ENCODE data around the gene ZNF408. TPM values are rescaled to one million over a fixed set of nuclear protein-coding genes. Genes with fewer than 3 reads are reported as not detected.

ZNF408 gene
- total RNA-seq, 2 donors from 2014 or later: 13.2 to 18.9 TPM

DNA sequence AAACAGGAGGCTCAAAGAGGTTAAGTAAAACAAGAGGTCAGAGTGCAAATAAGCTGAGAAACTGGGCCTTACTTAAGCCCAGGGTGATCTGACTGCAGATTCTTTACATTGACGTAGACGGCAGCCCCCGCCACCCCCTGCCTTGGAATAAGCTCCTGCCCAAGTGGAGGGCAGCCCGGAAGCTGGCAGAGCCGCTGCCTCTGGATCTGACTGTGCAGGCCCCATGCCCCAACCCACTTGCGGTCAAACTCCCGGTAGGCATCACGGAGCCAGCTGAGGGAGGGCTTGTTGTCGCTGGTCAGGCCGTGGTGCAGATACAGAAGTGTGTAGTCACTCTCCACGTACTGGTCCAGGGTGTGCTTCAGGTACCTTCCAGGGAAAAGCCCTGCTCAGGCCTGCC lies 19.0 kb upstream of the ZNF408 start:
- Mint-ChIP-seq H3K27me3 (ENCODE audit: insufficient read depth) (no peaks in the 10 kb centered on the region), H3K27ac (no peak overlapping the region), H3K9me3 (no peaks in the 10 kb centered on the region), H3K36me3 (ENCODE audit: low read depth) (peaks cover 36% of the 10 kb centered on the region), H3K4me1 (no peaks in the 10 kb centered on the region), H3K4me3 (no peak overlapping the region)
- no peak overlapping the region for H3K9ac ChIP-seq (ENCODE audit: extremely low read depth, low read length, poor library complexity, severe bottlenecking)
- H3K4me1 ChIP-seq (ENCODE audit: control insufficient read depth, insufficient read depth, low read length): no peaks in the 10 kb centered on the region
- H3K27me3 ChIP-seq (ENCODE audit: control insufficient read depth, insufficient read depth, low read length, poor library complexity, severe bottlenecking): no peaks in the 10 kb centered on the region
- WGBS, 2 experiments (ENCODE audit: insufficient coverage in 1 of 2, insufficient read length in 1 of 2): 96 to 97% methylated on average over 11 of the region's 11 CpGs
- TF ChIP-seq, protein P1, sequence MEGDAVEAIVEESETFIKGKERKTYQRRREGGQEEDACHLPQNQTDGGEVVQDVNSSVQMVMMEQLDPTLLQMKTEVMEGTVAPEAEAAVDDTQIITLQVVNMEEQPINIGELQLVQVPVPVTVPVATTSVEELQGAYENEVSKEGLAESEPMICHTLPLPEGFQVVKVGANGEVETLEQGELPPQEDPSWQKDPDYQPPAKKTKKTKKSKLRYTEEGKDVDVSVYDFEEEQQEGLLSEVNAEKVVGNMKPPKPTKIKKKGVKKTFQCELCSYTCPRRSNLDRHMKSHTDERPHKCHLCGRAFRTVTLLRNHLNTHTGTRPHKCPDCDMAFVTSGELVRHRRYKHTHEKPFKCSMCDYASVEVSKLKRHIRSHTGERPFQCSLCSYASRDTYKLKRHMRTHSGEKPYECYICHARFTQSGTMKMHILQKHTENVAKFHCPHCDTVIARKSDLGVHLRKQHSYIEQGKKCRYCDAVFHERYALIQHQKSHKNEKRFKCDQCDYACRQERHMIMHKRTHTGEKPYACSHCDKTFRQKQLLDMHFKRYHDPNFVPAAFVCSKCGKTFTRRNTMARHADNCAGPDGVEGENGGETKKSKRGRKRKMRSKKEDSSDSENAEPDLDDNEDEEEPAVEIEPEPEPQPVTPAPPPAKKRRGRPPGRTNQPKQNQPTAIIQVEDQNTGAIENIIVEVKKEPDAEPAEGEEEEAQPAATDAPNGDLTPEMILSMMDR (conservative IDR thresholded peaks at IDR 0.05): no peak
- H3K4me3 ChIP-seq (ENCODE audit: low read length): no peak overlapping the region
- H3K27ac ChIP-seq (ENCODE audit: low read depth, low read length): no peak overlapping the region
- H3K36me3 ChIP-seq (ENCODE audit: control insufficient read depth, insufficient read depth, low read length): peaks cover 25% of the 10 kb centered on the region
- no peaks in the 10 kb centered on the region for H3K9me3 ChIP-seq (ENCODE audit: control insufficient read depth, low read length)
- DNase-seq: no peak

DNA sequence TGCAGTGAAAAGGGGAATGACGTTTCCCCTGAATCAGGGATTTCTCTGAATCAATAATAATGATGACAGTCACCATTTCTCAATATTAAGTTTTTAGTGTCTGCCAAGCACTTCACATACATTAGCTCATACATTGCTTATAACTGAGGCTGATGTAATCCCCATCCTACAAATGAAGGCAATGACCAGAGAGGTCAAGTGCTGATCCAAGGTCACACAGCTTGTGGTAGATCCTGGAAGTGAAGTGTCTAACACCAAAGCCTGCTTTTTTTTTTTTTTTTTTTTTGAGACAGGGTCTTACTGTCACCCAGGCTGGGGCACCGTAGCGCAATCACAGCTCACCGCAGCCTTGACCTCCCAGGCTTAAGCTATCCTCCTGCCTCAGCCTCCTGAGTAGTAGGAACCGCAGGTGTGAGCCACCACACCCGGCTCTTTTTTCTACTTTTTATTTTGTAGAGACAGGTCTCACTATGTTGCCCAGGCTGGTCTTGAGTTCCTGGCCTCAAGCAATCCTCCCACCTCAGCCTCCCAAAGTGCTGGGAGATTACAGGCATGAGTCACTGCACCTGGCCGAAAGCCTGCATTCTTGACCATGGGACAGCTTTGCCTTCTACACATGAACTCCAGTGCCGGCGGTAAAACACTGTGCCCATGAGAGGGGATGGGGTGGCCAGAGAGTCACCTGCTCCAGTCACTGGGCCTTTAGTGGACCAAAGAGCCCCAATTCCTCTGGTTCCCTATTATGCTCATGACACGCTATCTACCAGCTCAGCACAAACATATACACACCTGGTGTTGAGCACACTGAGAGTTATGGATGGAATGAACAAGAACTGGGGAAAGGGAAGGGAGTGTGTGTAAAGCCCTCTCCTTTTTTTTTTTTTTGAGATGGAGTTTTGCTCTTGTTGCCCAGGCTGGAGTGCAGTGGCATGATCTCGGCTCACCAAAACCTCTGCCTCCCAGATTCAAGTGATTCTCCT lies 17.8 kb upstream of the ZNF408 start:
- WGBS, 2 experiments (ENCODE audit: insufficient coverage in 1 of 2, insufficient read length in 1 of 2): 95% methylated on average over 7 to 10 of the region's 11 CpGs
- Histone ChIP-seq H3K4me1 (ENCODE audit: control insufficient read depth, insufficient read depth, low read length) (no peaks in the 10 kb centered on the region), H3K4me3 (ENCODE audit: low read length) (no peak overlapping the region), H3K27ac (ENCODE audit: low read depth, low read length) (no peak overlapping the region), H3K27me3 (ENCODE audit: control insufficient read depth, insufficient read depth, low read length, poor library complexity, severe bottlenecking) (no peaks in the 10 kb centered on the region), H3K36me3 (ENCODE audit: control insufficient read depth, insufficient read depth, low read length) (peaks cover 35% of the 10 kb centered on the region), H3K9me3 (ENCODE audit: control insufficient read depth, low read length) (no peaks in the 10 kb centered on the region), H3K9ac (ENCODE audit: extremely low read depth, low read length, poor library complexity, severe bottlenecking) (no peak overlapping the region)
- H3K27ac Mint-ChIP-seq: no peak overlapping the region
- H3K27me3 Mint-ChIP-seq (ENCODE audit: insufficient read depth): no peaks in the 10 kb centered on the region
- H3K4me1 Mint-ChIP-seq: no peaks in the 10 kb centered on the region
- no peaks in the 10 kb centered on the region for H3K9me3 Mint-ChIP-seq
- DNase-seq: no peak
- peaks cover 47% of the 10 kb centered on the region for H3K36me3 Mint-ChIP-seq (ENCODE audit: low read depth)
- no peak overlapping the region for H3K4me3 Mint-ChIP-seq
- TF ChIP-seq, protein P1 (conservative IDR thresholded peaks at IDR 0.05): no peak

DNA sequence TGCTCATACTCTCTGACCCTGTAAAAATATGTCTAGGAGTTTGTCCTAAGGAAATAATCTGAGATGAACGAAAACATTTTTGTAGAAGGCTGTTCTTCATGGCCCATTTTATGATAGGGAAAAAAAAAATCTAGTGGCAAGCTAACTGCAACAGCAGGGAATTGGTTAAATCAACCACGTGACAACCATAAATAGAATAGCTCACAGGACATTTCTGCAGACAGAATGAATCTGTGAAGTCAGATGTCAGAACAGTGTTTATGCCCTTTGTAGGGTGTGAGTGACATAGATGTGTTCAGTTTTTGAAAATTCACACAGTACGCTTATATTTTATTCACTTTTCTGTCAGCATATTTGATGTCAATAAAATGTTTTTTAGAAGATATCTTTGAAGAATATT lies 16.5 kb upstream of the ZNF408 start:
- no peak overlapping the region for H3K27ac Mint-ChIP-seq
- no peak overlapping the region for H3K4me3 Mint-ChIP-seq
- WGBS, 2 experiments (ENCODE audit: insufficient coverage in 1 of 2, insufficient read length in 1 of 2): 99 to 100% methylated on average over 1 to 3 of the region's 3 CpGs
- no peaks in the 10 kb centered on the region for H3K4me1 ChIP-seq (ENCODE audit: control insufficient read depth, insufficient read depth, low read length)
- H3K36me3 ChIP-seq (ENCODE audit: control insufficient read depth, insufficient read depth, low read length): peaks cover 38% of the 10 kb centered on the region
- peaks cover 43% of the 10 kb centered on the region for H3K36me3 Mint-ChIP-seq (ENCODE audit: low read depth)
- no peaks in the 10 kb centered on the region for H3K9me3 Mint-ChIP-seq
- no peak for DNase-seq
- no peak overlapping the region for H3K27ac ChIP-seq (ENCODE audit: low read depth, low read length)
- no peaks in the 10 kb centered on the region for H3K4me1 Mint-ChIP-seq
- H3K4me3 ChIP-seq (ENCODE audit: low read length): no peak overlapping the region
- no peaks in the 10 kb centered on the region for H3K27me3 Mint-ChIP-seq (ENCODE audit: insufficient read depth)
- no peaks in the 10 kb centered on the region for H3K27me3 ChIP-seq (ENCODE audit: control insufficient read depth, insufficient read depth, low read length, poor library complexity, severe bottlenecking)
- TF ChIP-seq, protein P1 (conservative IDR thresholded peaks at IDR 0.05): no peak
- H3K9ac ChIP-seq (ENCODE audit: extremely low read depth, low read length, poor library complexity, severe bottlenecking): no peak overlapping the region
- no peaks in the 10 kb centered on the region for H3K9me3 ChIP-seq (ENCODE audit: control insufficient read depth, low read length)

All from endodermal cell (in vitro differentiated cells).